Fibroblast of peridontal ligament (primary cell): ENCODE data around the gene GAPDH.
A peak's percentile ranks its signal among the peaks of the same experiment; 100 is the strongest.
"Not testable (repeated sequence)": the region's sequence is repeated elsewhere in the genome, so short reads cannot be mapped to it uniquely, and the experiment has no call there.

Experiments
- DNase-seq: peaks from one replicate; pipeline ENCODE4 v3.0.0-alpha.2; 2010; ENCODE audit errors: extremely low read depth

Gene GAPDH

GRCh38 chr12:6546016-6546415 lies 11.7 kb downstream of the GAPDH start:
- DNase-seq = no peak

GRCh38 chr12:6547566-6547965 lies 13.2 kb downstream of the GAPDH start:
- no peak for DNase-seq

GRCh38 chr12:6547987-6548386 lies 13.7 kb downstream of the GAPDH start:
- peak; percentile 80 for DNase-seq

GRCh38 chr12:6548556-6548955 lies 14.2 kb downstream of the GAPDH start:
- no peak for DNase-seq

- peak; percentile 87 for DNase-seq
These were observed 14.8 kb downstream of the GAPDH start for GRCh38 chr12:6548966-6549683.

GRCh38 chr12:6549684-6550151 lies 15.4 kb downstream of the GAPDH start:
- no peak for DNase-seq

GRCh38 chr12:6550294-6551062 lies 16.2 kb downstream of the GAPDH start:
- DNase-seq = no peak

- DNase-seq = peak; percentile 10
These were observed 16.7 kb downstream of the GAPDH start for GRCh38 chr12:6551063-6551461.

GRCh38 chr12:6551496-6552139 lies 17.3 kb downstream of the GAPDH start:
- DNase-seq = peak; percentile 71

GRCh38 chr12:6552140-6552551 lies 17.8 kb downstream of the GAPDH start:
- no peak for DNase-seq

- DNase-seq = peak; percentile 85
These were observed 18.9 kb downstream of the GAPDH start for GRCh38 chr12:6553051-6553868.

- DNase-seq = peak; percentile 75
These were observed 20.1 kb downstream of the GAPDH start for GRCh38 chr12:6554168-6555017.

- DNase-seq = peak; percentile 7
These were observed 20.8 kb downstream of the GAPDH start for GRCh38 chr12:6555018-6555691.

- DNase-seq = not testable (repeated sequence)
These were observed 22.1 kb downstream of the GAPDH start for GRCh38 chr12:6556496-6556817.

- no peak for DNase-seq
These were observed 22.5 kb downstream of the GAPDH start for GRCh38 chr12:6556857-6557256.

- peak; percentile 74 for DNase-seq
These were observed 23.9 kb downstream of the GAPDH start for GRCh38 chr12:6558014-6558760.

GRCh38 chr12:6559500-6559899 lies 25.2 kb downstream of the GAPDH start:
- DNase-seq = peak; percentile 75

- DNase-seq = no peak
These were observed 26.3 kb downstream of the GAPDH start for GRCh38 chr12:6560501-6561205.

GRCh38 chr12:6562881-6563280 lies 28.6 kb downstream of the GAPDH start:
- no peak for DNase-seq
